Fibroblast of villous mesenchyme (primary cell): ENCODE measurements around the gene RAB7A. TPM values are rescaled to one million over a fixed set of nuclear protein-coding genes. Genes with fewer than 3 reads are reported as not detected.
"Not testable (repeated sequence)": the region's sequence is repeated elsewhere in the genome, so short reads cannot be mapped to it uniquely, and the experiment has no call there.

Experiments
- DNase-seq: peaks from one replicate; pipeline ENCODE4 v3.0.0-alpha.2; 2010; ENCODE audit warnings: low read depth
- H3K4me3 ChIP-seq: 2 replicates; pipeline ENCODE4 v1.5.1; 2011; ENCODE audit warnings: low read depth, mild to moderate bottlenecking, low read length
- CTCF ChIP-seq: IDR thresholded peaks from 2 replicates; pipeline ENCODE4 v1.5.1; 2012; ENCODE audit warnings: low read depth, mild to moderate bottlenecking, low read length; ENCODE audit not compliant: insufficient read depth
- total RNA-seq: library from RNA; depleted of rRNA; stranded (reverse); fragments of >200 nt; gene quantifications from 2 replicates; pipeline ENCODE4 v1.2.3, GENCODE V29; 2012

RAB7A gene
- total RNA-seq, 1 donor = 85.5 TPM

- no peak for DNase-seq
- no peak overlapping the region for H3K4me3 ChIP-seq
- TF ChIP-seq CTCF = no peak
Measured at GRCh38 chr3:128710816-128711433, 15.1 kb upstream of the RAB7A start.

- H3K4me3 ChIP-seq = no peak overlapping the region
- TF ChIP-seq CTCF = no peak
- DNase-seq = no peak
Measured at GRCh38 chr3:128712848-128713247, 13.1 kb upstream of the RAB7A start.

GRCh38 chr3:128714887-128715491 is 11.0 kb upstream of the RAB7A start:
- no peak for DNase-seq
- TF ChIP-seq CTCF = no peak
- H3K4me3 ChIP-seq = no peak overlapping the region

- DNase-seq, H3K4me3 ChIP-seq: not testable (repeated sequence)
Measured at GRCh38 chr3:128718892-128719291, 7.1 kb upstream of the RAB7A start.

- DNase-seq = no peak
- no peak overlapping the region for H3K4me3 ChIP-seq
- TF ChIP-seq CTCF = no peak
Measured at GRCh38 chr3:128720891-128721290, 5.1 kb upstream of the RAB7A start.

GRCh38 chr3:128723477-128723876 is 2.5 kb upstream of the RAB7A start:
- no peak for DNase-seq
- H3K4me3 ChIP-seq = no peak overlapping the region
- no peak for TF ChIP-seq CTCF

- no peak overlapping the region for H3K4me3 ChIP-seq
- no peak for DNase-seq
- no peak for TF ChIP-seq CTCF
Measured at GRCh38 chr3:128725547-128726022, 398 bp upstream of the RAB7A start.
